ENCODE data around the gene FGF13. TPM values are rescaled to one million over a fixed set of nuclear protein-coding genes. Genes with fewer than 3 reads are reported as not detected.

The FGF13 gene
- total RNA-seq, 3 donors from 2014 or later (not counting 1 experiment from before 2014, with no cell fraction given), result not detected

GRCh38 chrX:138704596-138704995, 6.9 kb downstream of the FGF13 start:
- no peaks in the 10 kb centered on the region for H3K36me3 Mint-ChIP-seq
- H3K4me1 Mint-ChIP-seq, result no peaks in the 10 kb centered on the region
- H3K27me3 Mint-ChIP-seq (ENCODE audit: low read depth in 2 of 2), result peaks cover 6 to 29% of the 10 kb centered on the region in 2 donors
- Histone ChIP-seq H3K9me3 (ENCODE audit: control insufficient read depth, insufficient read depth, low read length) (no peaks in the 10 kb centered on the region), H3K27ac (ENCODE audit: low read length) (no peak overlapping the region), H3K36me3 (ENCODE audit: control insufficient read depth, insufficient read depth, low read length) (no peaks in the 10 kb centered on the region), H3K4me1 (ENCODE audit: control insufficient read depth, insufficient read depth, low read length) (no peaks in the 10 kb centered on the region), H3K27me3 (ENCODE audit: control insufficient read depth, insufficient read depth, low read length) (no peaks in the 10 kb centered on the region), H3K4me3 (ENCODE audit: low read length) (no peak overlapping the region)
- no peak for TF ChIP-seq CTCF (IDR thresholded peaks at IDR 0.05)
- ATAC-seq (no peak), DNase-seq (no peak)
- H3K27ac Mint-ChIP-seq, result no peak overlapping the region
- no peaks in the 10 kb centered on the region for H3K9me3 Mint-ChIP-seq
- H3K4me3 Mint-ChIP-seq, result no peak overlapping the region
- 100% methylated on average over 2 of the region's 4 CpGs for WGBS (ENCODE audit: insufficient coverage)
- intact Hi-C loops (cut with micrococcal nuclease), result no loop called here

GRCh38 chrX:138704101-138704500, 7.4 kb downstream of the FGF13 start:
- H3K27me3 Mint-ChIP-seq (ENCODE audit: low read depth in 2 of 2), result peaks cover 4 to 24% of the 10 kb centered on the region in 2 donors

GRCh38 chrX:138692591-138692990, 18.9 kb downstream of the FGF13 start:
- TF ChIP-seq CTCF (IDR thresholded peaks at IDR 0.05), result no peak
- no peaks in the 10 kb centered on the region for H3K36me3 ChIP-seq (ENCODE audit: control insufficient read depth, insufficient read depth, low read length)
- Mint-ChIP-seq H3K36me3 (no peaks in the 10 kb centered on the region), H3K27me3 (ENCODE audit: low read depth in 2 of 2) (peaks cover 0 to 26% of the 10 kb centered on the region in 2 donors), H3K9me3 (no peaks in the 10 kb centered on the region), H3K4me3 (no peak overlapping the region), H3K4me1 (no peaks in the 10 kb centered on the region), H3K27ac (no peak overlapping the region)
- no peaks in the 10 kb centered on the region for H3K9me3 ChIP-seq (ENCODE audit: control insufficient read depth, insufficient read depth, low read length)
- no CpG with 5 or more reads among the region's 1 CpG for WGBS (ENCODE audit: insufficient coverage)
- H3K27ac ChIP-seq (ENCODE audit: low read length), result no peak overlapping the region
- ATAC-seq, result no peak
- DNase-seq, result no peak
- no peak overlapping the region for H3K4me3 ChIP-seq (ENCODE audit: low read length)
- H3K4me1 ChIP-seq (ENCODE audit: control insufficient read depth, insufficient read depth, low read length), result no peaks in the 10 kb centered on the region
- no peaks in the 10 kb centered on the region for H3K27me3 ChIP-seq (ENCODE audit: control insufficient read depth, insufficient read depth, low read length)
- intact Hi-C loops (cut with micrococcal nuclease), result no loop called here

More at GRCh38 chrX:138704101-138704500, 7.4 kb downstream of the FGF13 start:
- Histone ChIP-seq H3K4me3 (ENCODE audit: low read length) (no peak overlapping the region), H3K4me1 (ENCODE audit: control insufficient read depth, insufficient read depth, low read length) (no peaks in the 10 kb centered on the region), H3K9me3 (ENCODE audit: control insufficient read depth, insufficient read depth, low read length) (no peaks in the 10 kb centered on the region), H3K27me3 (ENCODE audit: control insufficient read depth, insufficient read depth, low read length) (no peaks in the 10 kb centered on the region), H3K36me3 (ENCODE audit: control insufficient read depth, insufficient read depth, low read length) (no peaks in the 10 kb centered on the region), H3K27ac (ENCODE audit: low read length) (no peak overlapping the region)
- no peaks in the 10 kb centered on the region for H3K9me3 Mint-ChIP-seq
- no peak for TF ChIP-seq CTCF (IDR thresholded peaks at IDR 0.05)
- no peaks in the 10 kb centered on the region for H3K4me1 Mint-ChIP-seq
- intact Hi-C loops (cut with micrococcal nuclease), result no loop called here
- H3K4me3 Mint-ChIP-seq, result no peak overlapping the region
- H3K36me3 Mint-ChIP-seq, result no peaks in the 10 kb centered on the region
- ATAC-seq (no peak), DNase-seq (no peak)
- 77% methylated on average over 3 of the region's 3 CpGs for WGBS (ENCODE audit: insufficient coverage)
- no peak overlapping the region for H3K27ac Mint-ChIP-seq

GRCh38 chrX:138691186-138691585, 20.3 kb downstream of the FGF13 start:
- no peak overlapping the region for H3K27ac ChIP-seq (ENCODE audit: low read length)
- H3K27me3 Mint-ChIP-seq (ENCODE audit: low read depth in 2 of 2), result peaks cover 0 to 34% of the 10 kb centered on the region in 2 donors
- no peaks in the 10 kb centered on the region for H3K9me3 ChIP-seq (ENCODE audit: control insufficient read depth, insufficient read depth, low read length)
- no peaks in the 10 kb centered on the region for H3K36me3 Mint-ChIP-seq
- TF ChIP-seq CTCF (IDR thresholded peaks at IDR 0.05), result no peak
- intact Hi-C loops (cut with micrococcal nuclease), result no loop called here
- H3K36me3 ChIP-seq (ENCODE audit: control insufficient read depth, insufficient read depth, low read length), result no peaks in the 10 kb centered on the region
- no peaks in the 10 kb centered on the region for H3K27me3 ChIP-seq (ENCODE audit: control insufficient read depth, insufficient read depth, low read length)
- ATAC-seq (no peak), DNase-seq (no peak)
- H3K4me1 Mint-ChIP-seq, result no peaks in the 10 kb centered on the region
- no peaks in the 10 kb centered on the region for H3K4me1 ChIP-seq (ENCODE audit: control insufficient read depth, insufficient read depth, low read length)
- no peaks in the 10 kb centered on the region for H3K9me3 Mint-ChIP-seq
- H3K4me3 ChIP-seq (ENCODE audit: low read length), result no peak overlapping the region
- H3K4me3 Mint-ChIP-seq, result no peak overlapping the region
- no CpG with 5 or more reads among the region's 4 CpGs for WGBS (ENCODE audit: insufficient coverage)
- no peak overlapping the region for H3K27ac Mint-ChIP-seq

Measured in natural killer cell (primary cell).